Stimulated activated CD4-positive, alpha-beta T cell treated with anti-CD3 and anti-CD28 coated beads, Interleukin-1b, Interleukin-23, amount 100 ng/mL, for 48 hours (primary cell): ENCODE results near the gene MOB3B.

Experiments used
- DNase-seq: peaks from one replicate; pipeline ENCODE4 v3.0.0-alpha.2; 2020

The MOB3B gene

GRCh38 chr9:27529316-27530278 lies at the start of gene MOB3B:
MOB3B (minus strand) TSS chr9:27529814; CDS start chr9:27455550, 74,264 bp downstream.
- peak; percentile 77 for DNase-seq

- DNase-seq = peak; percentile 97
These were observed 44.3 kb upstream of the MOB3B start for GRCh38 chr9:27573634-27574590.

GRCh38 chr9:27572918-27573633 lies 43.5 kb upstream of the MOB3B start, which contains the start of gene C9orf72:
C9orf72 (minus strand) TSS chr9:27573481; CDS start chr9:27567120, 6,361 bp downstream.
- peak; percentile 86 for DNase-seq

GRCh38 chr9:27572566-27572917 lies 42.9 kb upstream of the MOB3B start:
- DNase-seq = peak; percentile 77

GRCh38 chr9:27572061-27572460 lies 42.4 kb upstream of the MOB3B start:
- no peak for DNase-seq

GRCh38 chr9:27571011-27571410 lies 41.4 kb upstream of the MOB3B start:
- DNase-seq = no peak

GRCh38 chr9:27569406-27569805 lies 39.8 kb upstream of the MOB3B start:
- no peak for DNase-seq

GRCh38 chr9:27566118-27566517 lies 36.5 kb upstream of the MOB3B start:
- no peak for DNase-seq

- DNase-seq = no peak
These were observed 36.1 kb upstream of the MOB3B start for GRCh38 chr9:27565696-27566095.

GRCh38 chr9:27564670-27565069 lies 35.1 kb upstream of the MOB3B start:
- no peak for DNase-seq

GRCh38 chr9:27563738-27564430 lies 34.3 kb upstream of the MOB3B start:
- no peak for DNase-seq

- DNase-seq = no peak
These were observed 32.1 kb upstream of the MOB3B start for GRCh38 chr9:27561685-27562084.

GRCh38 chr9:27560457-27560856 lies 30.8 kb upstream of the MOB3B start:
- no peak for DNase-seq

GRCh38 chr9:27558307-27558706 lies 28.7 kb upstream of the MOB3B start:
- no peak for DNase-seq

- no peak for DNase-seq
These were observed 26.9 kb upstream of the MOB3B start for GRCh38 chr9:27556470-27556869.

GRCh38 chr9:27554712-27555111 lies 25.1 kb upstream of the MOB3B start:
- DNase-seq = no peak

GRCh38 chr9:27549196-27549755 lies 19.7 kb upstream of the MOB3B start:
- no peak for DNase-seq

- no peak for DNase-seq
These were observed 18.6 kb upstream of the MOB3B start for GRCh38 chr9:27548055-27548741.

- DNase-seq = no peak
These were observed 15.9 kb upstream of the MOB3B start for GRCh38 chr9:27545471-27545870.

GRCh38 chr9:27542508-27542907 lies 12.9 kb upstream of the MOB3B start:
- DNase-seq = no peak

- no peak for DNase-seq
These were observed 12.1 kb upstream of the MOB3B start for GRCh38 chr9:27541740-27542139.
